Head of caudate nucleus (tissue), 42 donors: ENCODE results near the gene GDI2.
"Not testable (repeated sequence)": the region's sequence is repeated elsewhere in the genome, so short reads cannot be mapped to it uniquely, and the experiment has no call there.

ENCODE experiments used
- DNase-seq, 42 donors: peaks; one replicate each; pipeline versions ENCODE4 v3.0.0 to v3.0.0-alpha.2; 2020 to 2021; ENCODE audit warnings: mixed read lengths in 7 of 42
- intact Hi-C: fragments of 100-400 bp; cut with DNase I; formaldehyde crosslinking; loops from one replicate; pipeline ENCODE4 v1.15.0; 2022

GDI2 gene

GRCh38 chr10:5813341-5814109 is at the start of gene GDI2:
Gene GDI2 (minus strand): TSS chr10:5813434. CDS start chr10:5813258, 176 bp downstream.
- DNase-seq, result peak; percentile 91 to 98 (median 97)
- intact Hi-C loops, result loop anchor here (2.0 to 5.0 kb wide), 3 partner anchors 59 to 129 kb away; partner anchors contain the start of genes ANKRD16 and TASOR2

- peak in 2 of 42 donors; percentile 20 to 21 for DNase-seq
- intact Hi-C loops, result no loop called here
These were observed 49.2 kb upstream of the GDI2 start for GRCh38 chr10:5862360-5862961.

- DNase-seq, result peak in 4 of 42 donors; percentile 14 to 31 (median 18)
- intact Hi-C loops, result no loop called here
These were observed 46.8 kb upstream of the GDI2 start for GRCh38 chr10:5860066-5860465.

- intact Hi-C loops, result no loop called here
- peak in 41 of 42 donors; percentile 13 to 88 (median 69) for DNase-seq
These were observed 45.6 kb upstream of the GDI2 start for GRCh38 chr10:5858811-5859210.

- no peak for DNase-seq
- intact Hi-C loops, result no loop called here
These were observed 43.4 kb upstream of the GDI2 start for GRCh38 chr10:5856701-5857004.

- intact Hi-C loops, result no loop called here
- DNase-seq, result no peak
These were observed 42.9 kb upstream of the GDI2 start for GRCh38 chr10:5855979-5856700.

- DNase-seq, result peak in 1 of 42 donors; percentile 49
- intact Hi-C loops, result no loop called here
These were observed 40.9 kb upstream of the GDI2 start for GRCh38 chr10:5854131-5854475.

GRCh38 chr10:5846667-5847066 is 33.4 kb upstream of the GDI2 start:
- DNase-seq, intact Hi-C loops: not testable (repeated sequence)

GRCh38 chr10:5844345-5845055 is 31.3 kb upstream of the GDI2 start:
- no peak for DNase-seq
- intact Hi-C loops, result no loop called here

- no peak for DNase-seq
- intact Hi-C loops, result no loop called here
These were observed 30.6 kb upstream of the GDI2 start for GRCh38 chr10:5843686-5844344.

GRCh38 chr10:5841965-5842364 is 28.7 kb upstream of the GDI2 start:
- no peak for DNase-seq
- intact Hi-C loops, result no loop called here

- peak; percentile 39 to 85 (median 70) for DNase-seq
- intact Hi-C loops, result no loop called here
These were observed 27.4 kb upstream of the GDI2 start for GRCh38 chr10:5840314-5841307.

GRCh38 chr10:5836181-5836580 is 22.9 kb upstream of the GDI2 start:
- intact Hi-C loops, DNase-seq: not testable (repeated sequence)

- DNase-seq, result no peak
- intact Hi-C loops, result no loop called here
These were observed 22.3 kb upstream of the GDI2 start for GRCh38 chr10:5835446-5836095.

GRCh38 chr10:5833814-5834213 is 20.6 kb upstream of the GDI2 start:
- intact Hi-C loops, result no loop called here
- peak in 1 of 42 donors; percentile 15 for DNase-seq

- DNase-seq, result peak in 2 of 42 donors; percentile 8 to 33
- intact Hi-C loops, result no loop called here
These were observed 19.7 kb upstream of the GDI2 start for GRCh38 chr10:5832946-5833345.

GRCh38 chr10:5831446-5831782 is 18.2 kb upstream of the GDI2 start:
- DNase-seq, result peak in 2 of 42 donors; percentile 3 to 13
- intact Hi-C loops, result no loop called here
